HFFc6 (cell line): ENCODE measurements around the gene PGF. TPM values are rescaled to one million over a fixed set of nuclear protein-coding genes. Genes with fewer than 3 reads are reported as not detected.
"Not testable (repeated sequence)": the region's sequence is repeated elsewhere in the genome, so short reads cannot be mapped to it uniquely, and the experiment has no call there.

Source experiments
- DNase-seq: peaks from one replicate; pipeline ENCODE4 v3.0.0-alpha.2; 2018
- H3K27ac Mint-ChIP-seq: 2 replicates; pipeline ENCODE4 v1.8.0; 2020; ENCODE audit warnings: mild to moderate bottlenecking, mixed read lengths
- H3K27me3 Mint-ChIP-seq: 2 replicates; pipeline ENCODE4 v1.8.0; 2021; ENCODE audit warnings: mild to moderate bottlenecking, moderate library complexity, mixed read lengths; ENCODE audit not compliant: insufficient read depth
- H3K36me3 Mint-ChIP-seq: 2 replicates; pipeline ENCODE4 v1.8.0; 2021; ENCODE audit warnings: low read depth, mixed read lengths
- H3K4me1 Mint-ChIP-seq: 2 replicates; pipeline ENCODE4 v1.8.0; 2020; ENCODE audit warnings: low read depth, mixed read lengths
- H3K4me3 Mint-ChIP-seq: 2 replicates; pipeline ENCODE4 v1.8.0; 2020; ENCODE audit warnings: mild to moderate bottlenecking, moderate library complexity, mixed read lengths
- H3K9me3 Mint-ChIP-seq: 2 replicates; pipeline ENCODE4 v1.8.0; 2020; ENCODE audit warnings: mild to moderate bottlenecking, mixed read lengths
- CTCF ChIP-seq: fragments of 200-600 bp; sonication (generic); IDR thresholded peaks from 2 replicates; pipeline ENCODE4 v1.5.0; 2021; ENCODE audit warnings: antibody characterized with exemption, mild to moderate bottlenecking
- total RNA-seq, 6 experiments: library from RNA; stranded (reverse); fragmentation: NEBNext Ultra II Directional; extraction: Animal tissue kit (Norgen Biotek cat#: 25700); gene quantifications; 2 replicates in 1 of 6; 3 replicates in 5 of 6; pipeline ENCODE4 v1.2.3, GENCODE V29; 2021

Gene PGF
- total RNA-seq, 6 experiments from 2014 or later: 0.87 to 2.9 (median 2.7) TPM

GRCh38 chr14:74936151-74936550 is 19.2 kb downstream of the PGF start:
- DNase-seq: no peak
- H3K36me3 Mint-ChIP-seq: no peaks in the 10 kb centered on the region
- H3K4me3 Mint-ChIP-seq: no peak overlapping the region
- H3K9me3 Mint-ChIP-seq: no peaks in the 10 kb centered on the region
- peaks cover 6% of the 10 kb centered on the region for H3K27me3 Mint-ChIP-seq
- peaks cover 31% of the 10 kb centered on the region for H3K4me1 Mint-ChIP-seq
- TF ChIP-seq CTCF: no peak
- no peak overlapping the region for H3K27ac Mint-ChIP-seq

DNA sequence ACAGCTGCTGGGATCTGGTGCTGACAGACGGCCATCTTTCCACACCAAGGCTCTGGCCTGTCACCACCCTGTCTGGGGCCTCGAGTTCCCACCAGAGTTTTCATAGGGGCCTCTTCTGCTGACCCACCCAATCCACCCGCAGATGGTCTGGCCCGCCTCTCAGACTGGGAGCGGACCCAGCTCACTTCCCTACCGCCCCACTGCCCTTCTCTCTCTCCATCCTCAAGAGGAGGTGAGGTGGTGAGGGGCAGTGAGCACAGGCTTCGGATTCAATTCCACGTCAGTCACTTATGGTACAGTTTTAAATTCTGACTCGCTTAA is 20.1 kb downstream of the PGF start:
- no peaks in the 10 kb centered on the region for H3K36me3 Mint-ChIP-seq
- H3K4me3 Mint-ChIP-seq: no peak overlapping the region
- DNase-seq: no peak
- TF ChIP-seq CTCF: no peak
- H3K9me3 Mint-ChIP-seq: no peaks in the 10 kb centered on the region
- peaks cover 6% of the 10 kb centered on the region for H3K27me3 Mint-ChIP-seq
- H3K4me1 Mint-ChIP-seq: peaks cover 22% of the 10 kb centered on the region
- H3K27ac Mint-ChIP-seq: no peak overlapping the region

DNA sequence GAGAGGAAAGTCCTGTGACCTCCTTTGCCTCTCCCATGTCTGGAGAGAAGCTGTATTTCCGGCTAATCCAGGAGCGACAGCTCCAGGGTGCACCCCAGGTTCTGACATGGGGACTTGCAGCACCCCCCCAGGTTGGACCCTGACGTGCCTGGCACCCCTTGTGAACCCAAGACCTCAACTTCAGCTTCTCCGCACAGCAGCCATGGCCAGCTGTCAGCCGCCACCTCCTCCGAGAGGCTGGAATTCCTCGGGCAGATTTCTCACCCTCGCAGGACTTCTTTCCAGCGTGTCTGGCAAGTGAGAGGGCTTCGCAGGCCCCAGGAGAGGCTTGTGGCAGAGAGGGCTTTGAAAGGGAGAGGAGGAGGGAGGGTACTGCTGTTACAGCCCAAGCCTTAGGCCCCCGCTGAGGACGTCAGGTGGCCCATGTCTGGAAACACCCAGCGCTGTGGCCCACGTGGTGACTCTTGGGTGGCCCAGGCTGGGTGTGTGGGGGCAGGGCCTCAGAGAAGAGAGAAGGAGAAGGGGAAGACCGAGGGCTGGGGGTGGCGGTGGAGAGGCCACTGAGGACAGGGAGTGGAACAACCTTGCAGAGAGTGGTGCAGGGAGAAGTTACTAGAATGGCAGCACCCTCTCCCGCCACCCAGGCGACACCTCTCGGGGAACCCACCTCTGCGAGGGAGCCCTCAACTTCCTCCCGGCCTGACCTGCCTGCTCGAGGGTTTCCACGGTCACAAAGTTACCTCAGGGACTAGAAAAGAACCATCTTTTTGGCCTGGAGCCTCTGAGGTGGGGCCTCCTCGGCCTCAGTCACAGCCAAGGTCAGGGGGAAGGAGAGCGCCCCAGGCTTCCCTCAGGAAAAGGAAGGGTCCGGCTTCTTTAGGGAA is 20.7 kb downstream of the PGF start:
- Mint-ChIP-seq H3K4me3 (no peak overlapping the region), H3K36me3 (no peaks in the 10 kb centered on the region), H3K27me3 (peaks cover 6% of the 10 kb centered on the region), H3K9me3 (no peaks in the 10 kb centered on the region), H3K4me1 (peaks cover 16% of the 10 kb centered on the region), H3K27ac (no peak overlapping the region)
- no peak for DNase-seq
- TF ChIP-seq CTCF: no peak

GRCh38 chr14:74934041-74934440 is 21.4 kb downstream of the PGF start:
- TF ChIP-seq CTCF: no peak
- DNase-seq: no peak
- Mint-ChIP-seq H3K36me3 (no peaks in the 10 kb centered on the region), H3K4me3 (no peak overlapping the region), H3K27me3 (peaks cover 6% of the 10 kb centered on the region), H3K27ac (no peak overlapping the region), H3K9me3 (no peaks in the 10 kb centered on the region), H3K4me1 (peaks cover 9% of the 10 kb centered on the region)

GRCh38 chr14:74932936-74933335 is 22.5 kb downstream of the PGF start:
- not testable (repeated sequence) for H3K4me1 Mint-ChIP-seq, H3K27ac Mint-ChIP-seq, H3K27me3 Mint-ChIP-seq, H3K36me3 Mint-ChIP-seq, H3K9me3 Mint-ChIP-seq, H3K4me3 Mint-ChIP-seq, DNase-seq

DNA sequence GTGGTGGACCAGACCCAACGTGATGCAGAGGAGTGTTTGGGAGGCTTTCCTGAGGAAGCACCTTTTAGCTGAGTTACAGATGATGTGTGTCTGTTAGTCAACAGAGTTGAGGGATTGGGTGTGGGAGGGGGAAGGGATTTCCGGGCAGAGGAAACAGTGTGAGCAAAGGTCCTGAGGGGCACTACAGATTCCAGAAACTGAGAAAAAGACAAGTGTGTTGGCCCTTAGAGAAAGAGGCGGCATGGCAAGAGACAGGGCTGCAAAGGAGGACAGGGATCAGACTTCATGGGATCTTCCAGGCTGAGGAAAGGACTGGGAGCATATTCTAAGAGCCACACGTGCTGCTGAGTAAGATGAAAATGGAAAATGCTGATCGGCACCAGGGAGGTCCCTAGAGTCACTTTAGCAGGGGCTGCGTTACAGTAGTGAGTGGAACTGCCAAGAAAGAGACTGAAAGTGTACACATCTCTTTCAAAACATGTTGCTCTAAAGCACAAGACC is 22.9 kb downstream of the PGF start:
- H3K4me1 Mint-ChIP-seq: peaks cover 8% of the 10 kb centered on the region; the same call in 1 of the 2 replicates
- H3K4me3 Mint-ChIP-seq: no peak overlapping the region
- H3K36me3 Mint-ChIP-seq: no peaks in the 10 kb centered on the region
- no peak for DNase-seq
- H3K27ac Mint-ChIP-seq: no peak overlapping the region
- no peaks in the 10 kb centered on the region for H3K9me3 Mint-ChIP-seq
- no peak for TF ChIP-seq CTCF
- H3K27me3 Mint-ChIP-seq: peaks cover 6% of the 10 kb centered on the region

DNA sequence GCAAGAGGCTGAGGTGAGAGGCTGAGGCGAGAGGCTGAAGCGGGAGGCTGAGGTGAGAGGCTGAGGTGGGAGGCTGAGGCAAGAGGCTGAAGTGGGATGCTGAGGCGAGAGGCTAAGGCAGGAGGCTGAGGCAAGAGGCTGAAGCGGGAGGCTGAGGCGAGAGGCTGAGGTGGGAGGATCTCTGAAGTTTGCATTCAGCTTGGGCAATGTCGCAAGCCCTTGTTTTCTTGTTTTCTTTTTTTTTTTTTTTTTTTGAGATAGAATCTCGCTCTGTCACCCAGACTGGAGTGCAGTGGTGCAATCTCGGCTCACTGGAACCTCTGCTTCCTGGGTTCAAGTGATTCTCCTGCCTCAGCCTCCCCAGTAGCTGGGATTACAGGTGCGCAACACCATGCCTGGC is 23.7 kb downstream of the PGF start:
- H3K27me3 Mint-ChIP-seq, H3K4me1 Mint-ChIP-seq, H3K9me3 Mint-ChIP-seq, H3K4me3 Mint-ChIP-seq, H3K27ac Mint-ChIP-seq, H3K36me3 Mint-ChIP-seq, DNase-seq: not testable (repeated sequence)
